Trophoblast cell (in vitro differentiated cells and primary cell): ENCODE results near the gene SULT4A1.

Experiments used
- DNase-seq, 2 donors: peaks; one replicate each; pipeline ENCODE4 v3.0.0-alpha.2; 2016
- H2AFZ ChIP-seq: 2 replicates; pipeline ENCODE4 v1.6.1; 2013; ENCODE audit warnings: low read length, moderate library complexity, mild to moderate bottlenecking; ENCODE audit not compliant: insufficient read depth, poor library complexity
- H2AK5ac ChIP-seq: 2 replicates; pipeline ENCODE4 v1.6.1; 2013; ENCODE audit warnings: mild to moderate bottlenecking, low read length
- H2BK120ac ChIP-seq: 2 replicates; pipeline ENCODE4 v1.6.1; 2013; ENCODE audit warnings: low read length, mild to moderate bottlenecking, moderate library complexity; ENCODE audit not compliant: insufficient read depth, poor library complexity
- H2BK12ac ChIP-seq: 2 replicates; pipeline ENCODE4 v1.6.1; 2013; ENCODE audit warnings: mild to moderate bottlenecking, low read length, moderate library complexity
- H2BK5ac ChIP-seq: 2 replicates; pipeline ENCODE4 v1.6.1; 2013; ENCODE audit warnings: low read length, low read depth, moderate library complexity, mild to moderate bottlenecking; ENCODE audit not compliant: poor library complexity
- H3K14ac ChIP-seq: 2 replicates; pipeline ENCODE4 v1.6.1; 2013; ENCODE audit warnings: mild to moderate bottlenecking, low read length
- H3K18ac ChIP-seq: 2 replicates; pipeline ENCODE4 v1.6.1; 2013; ENCODE audit warnings: mild to moderate bottlenecking, low read length
- H3K23ac ChIP-seq: 2 replicates; pipeline ENCODE4 v1.6.1; 2013; ENCODE audit warnings: low read length
- H3K27ac ChIP-seq: 2 replicates; pipeline ENCODE4 v1.5.1; 2013; ENCODE audit warnings: low read depth, mild to moderate bottlenecking, inconsistent platforms, low read length, moderate library complexity
- H3K27me3 ChIP-seq: 2 replicates; pipeline ENCODE4 v1.6.1; 2013; ENCODE audit warnings: inconsistent platforms, mild to moderate bottlenecking, low read length, moderate library complexity; ENCODE audit not compliant: insufficient read depth
- H3K36me3 ChIP-seq, 2 experiments: 1 replicate in 1 of 2; 2 replicates in 1 of 2; pipeline ENCODE4 v1.6.1; 2013; ENCODE audit warnings: low read length in 2 of 2, mild to moderate bottlenecking in 2 of 2, moderate library complexity in 1 of 2; ENCODE audit not compliant: insufficient read depth in 2 of 2, control insufficient read depth in 1 of 2
- H3K4ac ChIP-seq: 2 replicates; pipeline ENCODE4 v1.6.1; 2013; ENCODE audit warnings: low read depth, mild to moderate bottlenecking, low read length, moderate library complexity
- H3K4me1 ChIP-seq, 2 experiments: 1 replicate in 1 of 2; 2 replicates in 1 of 2; pipeline ENCODE4 v1.6.1; 2013; ENCODE audit warnings: low read length in 2 of 2, mild to moderate bottlenecking in 2 of 2, moderate library complexity in 1 of 2; ENCODE audit not compliant: insufficient read depth in 2 of 2, control insufficient read depth in 1 of 2
- H3K4me2 ChIP-seq: 2 replicates; pipeline ENCODE4 v1.6.1; 2013; ENCODE audit warnings: inconsistent platforms, mild to moderate bottlenecking, low read length, moderate library complexity
- H3K4me3 ChIP-seq: 2 replicates; pipeline ENCODE4 v1.5.1; 2013; ENCODE audit warnings: mild to moderate bottlenecking, low read depth, low read length, inconsistent platforms
- H3K79me1 ChIP-seq: one replicate; pipeline ENCODE4 v1.6.1; 2013; ENCODE audit warnings: low read length
- H3K79me2 ChIP-seq: 2 replicates; pipeline ENCODE4 v1.6.1; 2013; ENCODE audit warnings: low read length, mild to moderate bottlenecking; ENCODE audit not compliant: control insufficient read depth, insufficient read depth, poor library complexity
- H3K9ac ChIP-seq: 2 replicates; pipeline ENCODE4 v1.6.1; 2013; ENCODE audit warnings: mild to moderate bottlenecking, low read length
- H3K9me3 ChIP-seq: 2 replicates; pipeline ENCODE4 v1.6.1; 2013; ENCODE audit warnings: low read depth, mild to moderate bottlenecking, control low read depth, inconsistent platforms, low read length; ENCODE audit not compliant: insufficient read depth
- H4K12ac ChIP-seq: 2 replicates; pipeline ENCODE4 v1.6.1; 2013; ENCODE audit warnings: low read depth, mild to moderate bottlenecking, low read length, moderate library complexity
- H4K8ac ChIP-seq: 2 replicates; pipeline ENCODE4 v1.6.1; 2013; ENCODE audit warnings: low read depth, mild to moderate bottlenecking, low read length, moderate library complexity
- H4K91ac ChIP-seq: one replicate; pipeline ENCODE4 v1.6.1; 2013; ENCODE audit warnings: low read depth, mild to moderate bottlenecking, low read length, moderate library complexity
- WGBS: extraction: QIAGEN DNeasy Blood & Tissue Kit; methylation state at CpG from one replicate; pipeline ENCODE4 v1.1.7; 2013; ENCODE audit warnings: missing lambda C conversion rate; ENCODE audit not compliant: insufficient read length, insufficient coverage; ENCODE audit errors: extremely low coverage; 5-methylcytosine and 5-hydroxymethylcytosine counted together

Gene SULT4A1

GRCh38 chr22:43802897-43803495, 59.3 kb downstream of the SULT4A1 start:
- H4K8ac ChIP-seq: no peak overlapping the region
- no peak overlapping the region for H2BK120ac ChIP-seq
- no peak overlapping the region for H3K23ac ChIP-seq
- WGBS: no CpG with 5 or more reads among the region's 5 CpGs
- no peaks in the 10 kb centered on the region for H3K79me1 ChIP-seq
- H2BK5ac ChIP-seq: no peak overlapping the region
- H3K18ac ChIP-seq: no peak overlapping the region
- H3K27me3 ChIP-seq: no peaks in the 10 kb centered on the region
- no peak overlapping the region for H3K4me2 ChIP-seq
- no peak for DNase-seq
- H2AK5ac ChIP-seq: no peak overlapping the region
- no peak overlapping the region for H4K91ac ChIP-seq
- no peak overlapping the region for H2AFZ ChIP-seq
- no peak overlapping the region for H2BK12ac ChIP-seq
- H3K36me3 ChIP-seq: no peaks in the 10 kb centered on the region
- H3K4me3 ChIP-seq: no peak overlapping the region
- H3K27ac ChIP-seq: no peak overlapping the region
- no peaks in the 10 kb centered on the region for H3K79me2 ChIP-seq
- H3K4ac ChIP-seq: no peak overlapping the region
- no peaks in the 10 kb centered on the region for H3K9me3 ChIP-seq
- no peaks in the 10 kb centered on the region for H3K4me1 ChIP-seq
- no peak overlapping the region for H3K14ac ChIP-seq
- H4K12ac ChIP-seq: no peak overlapping the region
- H3K9ac ChIP-seq: no peak overlapping the region

GRCh38 chr22:43800970-43801369, 61.3 kb downstream of the SULT4A1 start:
- no peaks in the 10 kb centered on the region for H3K79me2 ChIP-seq
- no CpG with 5 or more reads among the region's 1 CpG for WGBS
- no peak overlapping the region for H4K8ac ChIP-seq
- no peak overlapping the region for H2AK5ac ChIP-seq
- no peak for DNase-seq
- no peak overlapping the region for H3K4me3 ChIP-seq
- H3K4me2 ChIP-seq: no peak overlapping the region
- no peak overlapping the region for H4K12ac ChIP-seq
- no peaks in the 10 kb centered on the region for H3K9me3 ChIP-seq
- H2AFZ ChIP-seq: no peak overlapping the region
- no peak overlapping the region for H3K4ac ChIP-seq
- no peak overlapping the region for H3K18ac ChIP-seq
- no peaks in the 10 kb centered on the region for H3K27me3 ChIP-seq
- H4K91ac ChIP-seq: no peak overlapping the region
- H3K79me1 ChIP-seq: no peaks in the 10 kb centered on the region
- no peak overlapping the region for H3K27ac ChIP-seq
- H3K36me3 ChIP-seq: no peaks in the 10 kb centered on the region
- H2BK120ac ChIP-seq: no peak overlapping the region
- H3K9ac ChIP-seq: no peak overlapping the region
- no peak overlapping the region for H3K14ac ChIP-seq
- no peak overlapping the region for H2BK12ac ChIP-seq
- no peak overlapping the region for H3K23ac ChIP-seq
- H2BK5ac ChIP-seq: no peak overlapping the region
- H3K4me1 ChIP-seq: no peaks in the 10 kb centered on the region

DNA sequence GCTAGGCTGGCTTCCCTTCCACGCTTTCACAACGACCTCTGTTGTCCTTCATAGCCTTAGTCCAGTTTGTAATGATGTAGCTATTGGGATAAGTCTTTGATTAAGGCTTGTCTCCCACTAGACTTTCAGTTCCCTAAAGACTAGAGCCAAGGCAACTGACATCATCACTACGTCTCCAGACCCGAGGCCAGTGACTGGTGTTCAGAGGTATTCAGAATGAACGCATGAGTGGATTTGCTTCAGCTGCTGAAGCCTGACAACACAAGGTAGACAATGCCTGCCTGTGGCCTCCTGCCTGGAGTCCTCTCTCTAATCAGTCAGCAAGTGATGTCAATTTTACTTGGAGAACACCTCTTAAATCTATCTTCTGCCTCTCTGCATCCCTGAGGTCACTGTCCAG, 63.8 kb downstream of the SULT4A1 start:
- Histone ChIP-seq H4K8ac (no peak overlapping the region), H4K12ac (no peak overlapping the region), H3K27me3 (no peaks in the 10 kb centered on the region), H3K36me3 (no peaks in the 10 kb centered on the region), H3K79me2 (no peaks in the 10 kb centered on the region), H3K9ac (no peak overlapping the region), H2BK5ac (no peak overlapping the region), H3K18ac (no peak overlapping the region), H2BK12ac (no peak overlapping the region), H3K4me1 (no peaks in the 10 kb centered on the region), H3K79me1 (no peaks in the 10 kb centered on the region), H2AK5ac (no peak overlapping the region), H3K9me3 (peaks cover 2% of the 10 kb centered on the region), H3K23ac (no peak overlapping the region), H2BK120ac (no peak overlapping the region), H3K4ac (no peak overlapping the region), H4K91ac (no peak overlapping the region), H2AFZ (no peak overlapping the region), H3K4me3 (no peak overlapping the region), H3K4me2 (no peak overlapping the region), H3K27ac (no peak overlapping the region), H3K14ac (no peak overlapping the region)
- no peak for DNase-seq
- no CpG with 5 or more reads among the region's 5 CpGs for WGBS

DNA sequence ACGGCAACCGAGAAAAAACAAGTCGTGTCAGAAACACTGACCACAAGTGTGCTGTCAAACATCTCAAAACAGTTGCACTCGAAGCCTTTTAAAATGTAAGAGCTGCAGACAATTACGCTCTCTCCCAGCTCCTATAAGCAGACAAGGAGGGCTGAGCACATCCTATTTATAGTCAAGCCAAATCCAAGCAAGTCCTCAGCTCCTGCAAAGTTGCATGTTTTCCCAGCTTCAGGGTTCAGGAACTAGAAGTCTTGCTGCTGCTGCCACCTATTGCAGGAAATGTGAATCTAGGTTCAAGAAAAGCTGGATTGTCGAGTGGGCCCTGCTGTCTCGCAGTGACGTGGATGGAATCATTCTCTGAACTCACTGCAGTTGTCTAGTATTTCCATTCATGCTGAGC, 65.7 kb downstream of the SULT4A1 start:
- H3K4me3 ChIP-seq: no peak overlapping the region
- H4K91ac ChIP-seq: no peak overlapping the region
- no peak overlapping the region for H4K12ac ChIP-seq
- no peaks in the 10 kb centered on the region for H3K4me1 ChIP-seq
- H3K79me1 ChIP-seq: no peaks in the 10 kb centered on the region
- H2BK12ac ChIP-seq: no peak overlapping the region
- no peak overlapping the region for H3K9ac ChIP-seq
- H3K27ac ChIP-seq: no peak overlapping the region
- no peak overlapping the region for H3K4me2 ChIP-seq
- no peaks in the 10 kb centered on the region for H3K79me2 ChIP-seq
- H3K23ac ChIP-seq: no peak overlapping the region
- DNase-seq: peak in 1 of 2 donors; percentile 26
- no peak overlapping the region for H2AFZ ChIP-seq
- H4K8ac ChIP-seq: no peak overlapping the region
- WGBS: no CpG with 5 or more reads among the region's 8 CpGs
- no peak overlapping the region for H3K14ac ChIP-seq
- H2AK5ac ChIP-seq: no peak overlapping the region
- no peak overlapping the region for H2BK5ac ChIP-seq
- no peak overlapping the region for H3K18ac ChIP-seq
- no peaks in the 10 kb centered on the region for H3K27me3 ChIP-seq
- no peak overlapping the region for H2BK120ac ChIP-seq
- peaks cover 2% of the 10 kb centered on the region for H3K9me3 ChIP-seq
- no peaks in the 10 kb centered on the region for H3K36me3 ChIP-seq
- H3K4ac ChIP-seq: no peak overlapping the region
